H9 (cell line): ENCODE measurements around the gene CYP1A1. TPM values are rescaled to one million over a fixed set of nuclear protein-coding genes. Genes with fewer than 3 reads are reported as not detected.

Experiments used
- DNase-seq: peaks from one replicate; pipeline ENCODE4 v3.0.0-alpha.2; 2017
- H2AFZ ChIP-seq: one replicate; pipeline ENCODE4 v1.6.1; 2013; ENCODE audit warnings: mild to moderate bottlenecking, low read length, control low read depth, moderate library complexity
- H2AK5ac ChIP-seq: 2 replicates; pipeline ENCODE4 v1.6.1; 2013; ENCODE audit warnings: low read length, control low read depth, mixed read lengths; ENCODE audit not compliant: insufficient read length
- H2BK120ac ChIP-seq: one replicate; pipeline ENCODE4 v1.6.1; 2013; ENCODE audit warnings: low read depth, mild to moderate bottlenecking, low read length, control low read depth, inconsistent platforms; ENCODE audit not compliant: poor library complexity, severe bottlenecking
- H2BK12ac ChIP-seq: 2 replicates; pipeline ENCODE4 v1.6.1; 2013; ENCODE audit warnings: low read length, control low read depth, mixed read lengths, low read depth; ENCODE audit not compliant: insufficient read length
- H2BK15ac ChIP-seq: 2 replicates; pipeline ENCODE4 v1.6.1; 2013; ENCODE audit warnings: low read depth, low read length, control low read depth
- H2BK20ac ChIP-seq: one replicate; pipeline ENCODE4 v1.6.1; 2013; ENCODE audit warnings: low read depth, mild to moderate bottlenecking, low read length, control low read depth, inconsistent platforms; ENCODE audit not compliant: poor library complexity, severe bottlenecking
- H2BK5ac ChIP-seq: 2 replicates; pipeline ENCODE4 v1.6.1; 2013; ENCODE audit warnings: low read length, control low read depth, mixed read lengths; ENCODE audit not compliant: insufficient read length
- H3K14ac ChIP-seq: 2 replicates; pipeline ENCODE4 v1.6.1; 2013; ENCODE audit warnings: low read length, control low read depth; ENCODE audit not compliant: insufficient read depth
- H3K18ac ChIP-seq: 2 replicates; pipeline ENCODE4 v1.6.1; 2013; ENCODE audit warnings: low read depth, mild to moderate bottlenecking, mixed read lengths, low read length, control low read depth; ENCODE audit not compliant: insufficient read length
- H3K23ac ChIP-seq: 2 replicates; pipeline ENCODE4 v1.6.1; 2013; ENCODE audit warnings: low read length, control low read depth, mixed read lengths, low read depth; ENCODE audit not compliant: insufficient read length
- H3K23me2 ChIP-seq: 2 replicates; pipeline ENCODE4 v1.6.1; 2013; ENCODE audit warnings: low read depth, mild to moderate bottlenecking, mixed read lengths, low read length, control low read depth; ENCODE audit not compliant: insufficient read length, poor library complexity, severe bottlenecking
- H3K27ac ChIP-seq: 2 replicates; pipeline ENCODE4 v1.5.1; 2013; ENCODE audit warnings: low read length, control low read depth, mixed read lengths, low read depth; ENCODE audit not compliant: insufficient read length
- H3K27me3 ChIP-seq: 2 replicates; pipeline ENCODE4 v1.6.1; 2013; ENCODE audit warnings: low read length, control low read depth, inconsistent platforms; ENCODE audit not compliant: insufficient read depth
- H3K4ac ChIP-seq: 2 replicates; pipeline ENCODE4 v1.6.1; 2013; ENCODE audit warnings: low read depth, mild to moderate bottlenecking, control low read depth, inconsistent platforms, low read length, moderate library complexity
- H3K4me1 ChIP-seq: 2 replicates; pipeline ENCODE4 v1.6.1; 2013; ENCODE audit warnings: low read length, control low read depth, inconsistent platforms; ENCODE audit not compliant: insufficient read depth
- H3K4me2 ChIP-seq: 2 replicates; pipeline ENCODE4 v1.6.1; 2013; ENCODE audit warnings: low read length, control low read depth, mixed read lengths; ENCODE audit not compliant: insufficient read length, insufficient read depth
- H3K56ac ChIP-seq: 2 replicates; pipeline ENCODE4 v1.6.1; 2013; ENCODE audit warnings: low read depth, mild to moderate bottlenecking, mixed read lengths, low read length, control low read depth; ENCODE audit not compliant: insufficient read length
- H3K79me1 ChIP-seq: 2 replicates; pipeline ENCODE4 v1.6.1; 2013; ENCODE audit warnings: low read depth, mild to moderate bottlenecking, moderate library complexity, low read length, control low read depth, inconsistent platforms; ENCODE audit not compliant: insufficient read depth, poor library complexity, severe bottlenecking
- H3K79me2 ChIP-seq: 2 replicates; pipeline ENCODE4 v1.6.1; 2013; ENCODE audit warnings: low read length, control low read depth, inconsistent platforms; ENCODE audit not compliant: insufficient read depth
- H3K9ac ChIP-seq: 2 replicates; pipeline ENCODE4 v1.6.1; 2013; ENCODE audit warnings: low read length, control low read depth, mixed read lengths; ENCODE audit not compliant: insufficient read length; ENCODE audit errors: extremely low read depth
- H3K9me3 ChIP-seq: one replicate; pipeline ENCODE4 v1.6.1; 2013; ENCODE audit warnings: low read depth, low read length, inconsistent platforms; ENCODE audit not compliant: control insufficient read depth
- H3T11ph ChIP-seq: one replicate; pipeline ENCODE4 v1.6.1; 2013; ENCODE audit warnings: mild to moderate bottlenecking, low read length, control low read depth, inconsistent platforms
- H4K20me1 ChIP-seq: one replicate; pipeline ENCODE4 v1.6.1; 2013; ENCODE audit not compliant: control insufficient read depth, insufficient read length, insufficient read depth
- H4K5ac ChIP-seq: 2 replicates; pipeline ENCODE4 v1.6.1; 2013; ENCODE audit warnings: low read depth, mild to moderate bottlenecking, mixed read lengths, low read length, control low read depth; ENCODE audit not compliant: insufficient read length
- H4K8ac ChIP-seq: replicated peaks from 2 replicates; pipeline ENCODE4 v1.6.1; 2013; ENCODE audit warnings: low read length, control low read depth, mixed read lengths, low read depth; ENCODE audit not compliant: insufficient read length
- H4K91ac ChIP-seq: 2 replicates; pipeline ENCODE4 v1.6.1; 2013; ENCODE audit warnings: low read depth, mild to moderate bottlenecking, moderate library complexity, mixed read lengths, low read length, control low read depth; ENCODE audit not compliant: insufficient read length
- H3K27ac Mint-ChIP-seq, 3 experiments: 2 replicates in 2 of 3; 3 replicates in 1 of 3; pipeline ENCODE4 v1.8.0; 2020 to 2021; ENCODE audit warnings: mixed read lengths in 3 of 3, mild to moderate bottlenecking in 1 of 3, moderate library complexity in 1 of 3
- H3K27me3 Mint-ChIP-seq: 2 replicates; pipeline ENCODE4 v1.8.0; 2021; ENCODE audit warnings: low read depth, mild to moderate bottlenecking, moderate library complexity, mixed read lengths
- H3K36me3 Mint-ChIP-seq, 3 experiments: 2 replicates in 2 of 3; 3 replicates in 1 of 3; pipeline ENCODE4 v1.8.0; 2020 to 2021; ENCODE audit warnings: low read depth in 3 of 3, mixed read lengths in 3 of 3; ENCODE audit not compliant: insufficient read depth in 1 of 3
- H3K4me1 Mint-ChIP-seq, 2 experiments: 2 replicates each; pipeline ENCODE4 v1.8.0; 2020; ENCODE audit warnings: mixed read lengths in 2 of 2
- H3K4me3 Mint-ChIP-seq, 2 experiments: 2 replicates in 1 of 2; 3 replicates in 1 of 2; pipeline ENCODE4 v1.8.0; 2020 to 2021; ENCODE audit warnings: mild to moderate bottlenecking in 2 of 2, mixed read lengths in 2 of 2, moderate library complexity in 1 of 2
- H3K9me3 Mint-ChIP-seq, 2 experiments: 2 replicates in 1 of 2; 3 replicates in 1 of 2; pipeline ENCODE4 v1.8.0; 2020; ENCODE audit warnings: mild to moderate bottlenecking in 2 of 2, mixed read lengths in 2 of 2, moderate library complexity in 1 of 2
- CTCF ChIP-seq: fragments of 200-600 bp; sonication (generic); conservative IDR thresholded peaks from 3 replicates; pipeline ENCODE4 v1.8.0; 2021; ENCODE audit warnings: antibody characterized with exemption, mild to moderate bottlenecking
- WGBS: extraction: QIAGEN DNeasy Blood & Tissue Kit; methylation state at CpG from one replicate; pipeline ENCODE4 v1.1.7; 2013; ENCODE audit warnings: missing lambda C conversion rate, low lambda C conversion rate, mixed read lengths; ENCODE audit not compliant: insufficient read length; ENCODE audit errors: extremely low coverage; 5-methylcytosine and 5-hydroxymethylcytosine counted together
- total RNA-seq: library from RNA; stranded (reverse); gene quantifications from 2 replicates; pipeline ENCODE4 v1.2.1, GENCODE V29; 2021

The CYP1A1 gene
- total RNA-seq, 1 experiment from 2014 or later: 0.33 TPM

GRCh38 chr15:74710319-74711094 lies 14.8 kb downstream of the CYP1A1 start:
- Histone ChIP-seq H3K18ac (no peak overlapping the region), H3K4ac (no peak overlapping the region), H2BK12ac (no peak overlapping the region), H3K9ac (no peak overlapping the region), H3K79me2 (no peaks in the 10 kb centered on the region), H3K27ac (no peak overlapping the region), H3K27me3 (no peaks in the 10 kb centered on the region), H2BK120ac (no peak overlapping the region), H3K56ac (no peak overlapping the region), H4K20me1 (no peaks in the 10 kb centered on the region), H3K23ac (no peak overlapping the region), H4K91ac (no peak overlapping the region), H3K9me3 (no peaks in the 10 kb centered on the region), H3K23me2 (no peaks in the 10 kb centered on the region), H3K79me1 (no peaks in the 10 kb centered on the region), H2AFZ (no peak overlapping the region), H3T11ph (no peak overlapping the region), H2BK20ac (no peak overlapping the region), H2BK15ac (no peak overlapping the region), H3K14ac (no peak overlapping the region), H4K8ac (no peak overlapping the region), H2BK5ac (no peak overlapping the region), H2AK5ac (no peak overlapping the region), H3K4me2 (no peak overlapping the region), H4K5ac (no peak overlapping the region), H3K4me1 (no peaks in the 10 kb centered on the region)
- no peak overlapping the region for H3K27ac Mint-ChIP-seq
- H3K27me3 Mint-ChIP-seq: peaks cover 38% of the 10 kb centered on the region
- no peak for DNase-seq
- peaks cover 0 to 2% of the 10 kb centered on the region in 2 experiments; a peak in 2 of 5 replicates for H3K9me3 Mint-ChIP-seq
- no peak for TF ChIP-seq CTCF
- H3K4me1 Mint-ChIP-seq: peaks cover 0 to 2% of the 10 kb centered on the region in 2 experiments; a peak in 1 of 4 replicates
- no peaks in the 10 kb centered on the region for H3K36me3 Mint-ChIP-seq
- no peak overlapping the region for H3K4me3 Mint-ChIP-seq
- no CpG with 5 or more reads among the region's 3 CpGs for WGBS
